Astrocyte of the cerebellum (primary cell): ENCODE data around the gene UBE2H.
"Not testable (repeated sequence)": the region's sequence is repeated elsewhere in the genome, so short reads cannot be mapped to it uniquely, and the experiment has no call there.

Source experiments
- DNase-seq: peaks from one replicate; pipeline ENCODE4 v3.0.0-alpha.2; 2011; ENCODE audit warnings: low read depth
- H3K4me3 ChIP-seq: 2 replicates; pipeline ENCODE4 v1.5.1; 2011; ENCODE audit warnings: mild to moderate bottlenecking, low read depth, low read length, moderate library complexity
- in situ Hi-C: cut with HindIII; loops from 2 replicates; pipeline ENCODE4 v1.10.0; 2017; ENCODE audit warnings: low sequenced_read_pairs
- TF ChIP-seq, protein P1 (sequence below): IDR thresholded peaks from 2 replicates; pipeline ENCODE4 v1.5.1; 2012; ENCODE audit warnings: low read length, low read depth, moderate library complexity, mild to moderate bottlenecking; ENCODE audit errors: missing control alignments

Gene UBE2H

DNA sequence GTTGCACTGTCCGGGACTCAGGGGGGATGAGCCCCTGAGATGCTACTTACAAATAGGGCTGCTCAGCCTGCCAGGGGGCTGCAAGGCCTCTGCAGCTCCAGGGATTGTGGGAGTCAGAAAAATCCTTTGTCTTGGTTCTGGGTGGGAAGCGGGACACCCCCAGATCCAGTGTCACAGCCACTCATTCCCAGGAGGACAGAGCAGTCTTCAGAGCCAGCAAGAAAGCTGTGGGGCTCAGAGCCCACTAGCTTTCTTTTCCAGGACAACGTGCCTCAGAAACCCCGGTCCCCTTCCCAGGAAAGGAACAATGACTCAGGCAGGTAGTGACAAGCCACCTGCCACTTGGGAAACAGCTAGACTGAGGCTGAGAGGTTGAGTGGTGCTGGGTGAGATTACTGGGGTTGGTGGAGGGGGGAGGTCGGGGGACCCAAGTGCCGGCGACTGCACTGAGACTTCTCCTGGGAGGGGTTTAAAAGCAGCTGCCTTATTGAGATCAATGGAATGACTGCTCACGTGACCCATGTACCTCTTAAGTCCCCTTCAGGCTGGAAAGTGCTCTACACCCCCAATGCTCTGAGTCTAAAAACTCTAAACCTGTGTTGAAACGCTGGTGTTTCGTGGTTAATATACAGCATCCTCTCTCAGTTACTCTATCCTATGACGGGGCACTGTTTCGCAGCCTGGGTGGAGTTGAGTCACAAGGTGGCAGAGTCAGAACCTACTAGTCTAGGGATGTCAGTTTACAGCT is 123.6 kb downstream of the UBE2H start:
- TF ChIP-seq, protein P1, sequence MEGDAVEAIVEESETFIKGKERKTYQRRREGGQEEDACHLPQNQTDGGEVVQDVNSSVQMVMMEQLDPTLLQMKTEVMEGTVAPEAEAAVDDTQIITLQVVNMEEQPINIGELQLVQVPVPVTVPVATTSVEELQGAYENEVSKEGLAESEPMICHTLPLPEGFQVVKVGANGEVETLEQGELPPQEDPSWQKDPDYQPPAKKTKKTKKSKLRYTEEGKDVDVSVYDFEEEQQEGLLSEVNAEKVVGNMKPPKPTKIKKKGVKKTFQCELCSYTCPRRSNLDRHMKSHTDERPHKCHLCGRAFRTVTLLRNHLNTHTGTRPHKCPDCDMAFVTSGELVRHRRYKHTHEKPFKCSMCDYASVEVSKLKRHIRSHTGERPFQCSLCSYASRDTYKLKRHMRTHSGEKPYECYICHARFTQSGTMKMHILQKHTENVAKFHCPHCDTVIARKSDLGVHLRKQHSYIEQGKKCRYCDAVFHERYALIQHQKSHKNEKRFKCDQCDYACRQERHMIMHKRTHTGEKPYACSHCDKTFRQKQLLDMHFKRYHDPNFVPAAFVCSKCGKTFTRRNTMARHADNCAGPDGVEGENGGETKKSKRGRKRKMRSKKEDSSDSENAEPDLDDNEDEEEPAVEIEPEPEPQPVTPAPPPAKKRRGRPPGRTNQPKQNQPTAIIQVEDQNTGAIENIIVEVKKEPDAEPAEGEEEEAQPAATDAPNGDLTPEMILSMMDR = no peak
- in situ Hi-C loops = no loop called here
- no peak overlapping the region for H3K4me3 ChIP-seq
- DNase-seq = no peak

DNA sequence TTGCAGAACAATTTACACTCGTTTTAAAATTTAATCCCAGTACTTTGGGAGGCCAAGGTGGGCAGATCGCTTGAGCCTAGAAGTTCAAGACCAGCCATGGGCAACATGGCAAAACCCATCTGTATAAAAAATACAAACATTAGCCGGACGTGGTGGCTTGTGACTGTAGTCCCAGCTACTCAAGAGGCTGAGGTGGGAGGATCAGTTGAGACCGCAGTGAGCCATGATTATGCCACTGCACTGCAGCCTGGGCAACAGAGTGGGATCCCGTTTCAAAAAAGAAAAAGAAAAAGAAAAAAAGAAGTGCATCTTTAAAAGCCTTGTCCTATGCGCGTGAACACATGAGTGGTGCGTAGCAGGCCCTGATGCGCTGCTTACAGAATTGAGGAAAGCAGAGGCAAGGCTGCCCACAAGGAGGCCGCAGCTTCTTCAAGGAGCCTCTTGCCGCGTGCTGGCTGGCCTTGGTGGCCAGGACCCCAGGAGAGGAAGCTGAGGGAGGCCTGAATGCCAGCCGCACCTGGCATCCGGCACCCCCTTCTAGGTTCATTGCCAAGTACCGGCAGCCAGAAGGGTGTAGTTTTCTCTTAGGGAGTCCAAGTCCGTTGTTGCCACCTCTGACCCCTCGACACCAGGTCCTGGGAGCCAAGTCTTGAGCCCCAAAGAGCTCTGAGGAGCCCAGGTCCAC is 124.5 kb downstream of the UBE2H start:
- in situ Hi-C loops = no loop called here

GRCh38 chr7:129827467-129827990 is 125.2 kb downstream of the UBE2H start:
- no peak overlapping the region for H3K4me3 ChIP-seq
- DNase-seq = no peak
- in situ Hi-C loops = no loop called here
- TF ChIP-seq, protein P1 = no peak

More for the DNA sequence above, 124.5 kb downstream of the UBE2H start:
- TF ChIP-seq, protein P1 = no peak
- DNase-seq = no peak
- H3K4me3 ChIP-seq = no peak overlapping the region

GRCh38 chr7:129826895-129827294 is 125.9 kb downstream of the UBE2H start:
- H3K4me3 ChIP-seq, DNase-seq, in situ Hi-C loops: not testable (repeated sequence)

DNA sequence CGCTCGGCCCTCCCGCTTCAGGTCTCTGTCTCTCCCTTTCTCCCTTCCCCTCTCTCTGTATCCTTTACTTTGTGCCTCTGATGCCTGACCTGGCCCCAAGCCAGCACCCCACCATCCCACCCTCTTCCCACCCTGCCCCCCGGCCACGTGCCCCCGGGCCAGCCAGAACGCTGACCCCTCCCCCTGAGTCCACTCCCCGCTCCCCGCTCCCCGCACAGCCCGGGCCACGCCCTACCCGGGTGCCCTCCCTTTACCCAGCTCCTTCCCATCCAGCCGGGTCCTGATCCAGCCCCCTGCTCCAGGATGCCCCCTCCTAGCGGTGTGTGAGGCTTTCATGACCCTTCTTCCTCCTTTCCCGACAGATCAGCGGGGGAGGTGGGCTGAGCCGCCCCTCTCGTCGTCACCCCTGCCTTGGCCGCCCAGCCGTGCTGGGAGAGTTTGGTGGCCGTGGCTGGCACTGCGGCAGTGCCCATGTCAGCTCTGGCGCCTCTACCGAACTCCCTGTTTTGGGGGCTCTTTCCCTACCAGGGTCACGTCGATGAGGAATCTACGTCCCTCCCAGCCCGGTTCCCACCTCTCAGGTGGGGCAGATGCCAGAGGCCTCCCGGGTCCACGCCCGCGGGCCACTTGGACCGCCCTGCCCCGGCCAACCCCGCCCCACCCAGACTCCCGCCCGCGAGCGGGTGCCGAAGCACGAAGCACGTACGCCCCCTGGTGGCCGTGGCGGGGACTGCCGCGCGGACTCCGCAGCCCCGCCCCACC is 127.4 kb downstream of the UBE2H start:
- peak overlapping the region; percentile 67 for H3K4me3 ChIP-seq
- no peak for DNase-seq
- TF ChIP-seq, protein P1 = peak; percentile 35
- in situ Hi-C loops = no loop called here

DNA sequence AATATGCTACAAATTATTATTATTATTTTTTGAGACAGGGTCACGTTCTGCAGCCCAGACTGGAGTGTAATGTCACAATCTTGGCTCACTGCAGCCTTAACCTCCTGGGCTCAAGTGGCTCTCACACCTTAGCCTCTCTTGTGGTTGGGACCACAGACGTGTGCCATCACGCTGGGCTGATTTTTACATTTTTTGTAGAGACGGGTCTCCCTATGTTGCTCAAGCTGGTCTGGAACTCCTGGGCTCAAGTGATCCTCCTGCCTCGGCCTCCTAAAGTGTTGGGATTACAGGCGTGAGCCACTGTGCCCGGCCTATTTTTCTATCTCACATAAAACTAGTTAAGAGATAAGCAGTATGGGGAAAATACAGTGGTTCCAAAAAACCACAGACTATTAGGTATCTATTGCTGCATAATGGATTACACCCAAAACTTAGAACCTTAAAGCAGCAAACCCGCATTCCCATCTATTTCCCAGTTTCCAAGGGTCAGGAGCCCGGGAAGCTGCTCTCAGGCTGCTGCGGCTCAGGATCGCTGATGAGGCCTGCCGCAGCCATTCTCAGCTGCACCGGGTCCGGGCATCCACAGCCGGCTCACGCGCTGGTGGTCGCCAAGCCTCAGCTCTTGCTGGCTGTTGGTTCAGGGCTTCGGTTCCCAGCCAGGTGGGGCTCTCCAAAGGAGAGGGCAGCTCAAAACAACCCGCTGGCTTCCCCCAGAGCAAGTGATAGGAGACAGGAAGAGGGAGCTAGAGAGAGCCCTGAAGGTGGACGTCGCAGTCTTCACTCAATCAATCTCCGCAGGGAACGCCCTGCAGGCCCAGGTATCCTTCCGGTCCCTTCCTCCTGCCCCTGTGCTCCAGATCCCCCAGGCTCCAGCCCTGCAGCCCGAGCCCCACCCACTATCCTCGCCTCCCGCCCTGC is 128.2 kb downstream of the UBE2H start:
- H3K4me3 ChIP-seq = peak overlapping the region; percentile 67
- no peak for DNase-seq
- in situ Hi-C loops = no loop called here
- TF ChIP-seq, protein P1 = peak; percentile 50

DNA sequence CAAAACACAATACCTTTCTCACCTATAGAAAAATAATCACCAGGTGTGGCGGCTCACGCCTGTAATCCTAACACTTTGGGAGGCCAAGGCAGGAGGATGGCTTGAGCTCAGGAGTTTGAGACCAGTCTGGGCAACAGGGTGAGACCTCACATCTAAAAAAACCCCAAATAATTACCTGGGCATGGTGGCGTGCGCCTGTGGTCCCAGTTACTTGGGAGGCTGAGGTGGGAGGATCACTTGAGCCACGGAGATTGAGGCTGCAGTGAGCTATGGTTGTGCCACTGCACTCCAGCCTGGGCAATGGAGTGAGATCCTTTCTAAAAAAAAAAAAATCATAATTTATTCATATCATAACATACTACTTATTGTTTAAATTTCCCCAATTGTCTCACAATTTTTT is 129.6 kb downstream of the UBE2H start:
- in situ Hi-C loops, H3K4me3 ChIP-seq, DNase-seq: not testable (repeated sequence)
